ENCODE results near the gene OPN3.

Gene OPN3

GRCh38 chr1:241645199-241645598, 5.0 kb upstream of the OPN3 start:
- DNase-seq = no peak

GRCh38 chr1:241644259-241644658, 4.1 kb upstream of the OPN3 start:
- no peak for DNase-seq

- no peak for DNase-seq
Observed at GRCh38 chr1:241642593-241642944, 2.4 kb upstream of the OPN3 start.

- no peak for DNase-seq
Observed at GRCh38 chr1:241641773-241642592, 1.8 kb upstream of the OPN3 start.

GRCh38 chr1:241640867-241641622, 876 bp upstream of the OPN3 start:
- DNase-seq = no peak

- peak; percentile 50 for DNase-seq
Observed at GRCh38 chr1:241639623-241640148, 483 bp downstream of the OPN3 start.

GRCh38 chr1:241638909-241639622, 1.1 kb downstream of the OPN3 start:
- peak; percentile 20 for DNase-seq

- no peak for DNase-seq
Observed at GRCh38 chr1:241638099-241638682, 2.0 kb downstream of the OPN3 start.

- DNase-seq = no peak
Observed at GRCh38 chr1:241637604-241638003, 2.6 kb downstream of the OPN3 start.

- DNase-seq = no peak
Observed at GRCh38 chr1:241637046-241637590, 3.1 kb downstream of the OPN3 start.

GRCh38 chr1:241636291-241636690, 3.9 kb downstream of the OPN3 start:
- no peak for DNase-seq

- no peak for DNase-seq
Observed at GRCh38 chr1:241635556-241636152, 4.5 kb downstream of the OPN3 start.

GRCh38 chr1:241632987-241633386, 7.2 kb downstream of the OPN3 start:
- DNase-seq = no peak

- no peak for DNase-seq
Observed at GRCh38 chr1:241631674-241632073, 8.5 kb downstream of the OPN3 start.

GRCh38 chr1:241630899-241631298, 9.3 kb downstream of the OPN3 start:
- no peak for DNase-seq

- DNase-seq = no peak
Observed at GRCh38 chr1:241630476-241630875, 9.7 kb downstream of the OPN3 start.

- no peak for DNase-seq
Observed at GRCh38 chr1:241630005-241630404, 10.2 kb downstream of the OPN3 start.

- DNase-seq = peak; percentile 60
Observed at GRCh38 chr1:241627453-241628259, 12.5 kb downstream of the OPN3 start.

- DNase-seq = no peak
Observed at GRCh38 chr1:241624935-241625334, 15.2 kb downstream of the OPN3 start.

GRCh38 chr1:241622669-241623068, 17.5 kb downstream of the OPN3 start:
- no peak for DNase-seq

GRCh38 chr1:241617426-241617825, 22.7 kb downstream of the OPN3 start:
- DNase-seq = no peak
